ENCODE data around the gene PARD3.
"Not testable (repeated sequence)": the region's sequence is repeated elsewhere in the genome, so short reads cannot be mapped to it uniquely, and the experiment has no call there.

Gene PARD3

GRCh38 chr10:34444223-34445183 is 370.6 kb downstream of the PARD3 start:
- DNase-seq = no peak

GRCh38 chr10:34439386-34439785 is 375.7 kb downstream of the PARD3 start:
- DNase-seq = not testable (repeated sequence)

DNA sequence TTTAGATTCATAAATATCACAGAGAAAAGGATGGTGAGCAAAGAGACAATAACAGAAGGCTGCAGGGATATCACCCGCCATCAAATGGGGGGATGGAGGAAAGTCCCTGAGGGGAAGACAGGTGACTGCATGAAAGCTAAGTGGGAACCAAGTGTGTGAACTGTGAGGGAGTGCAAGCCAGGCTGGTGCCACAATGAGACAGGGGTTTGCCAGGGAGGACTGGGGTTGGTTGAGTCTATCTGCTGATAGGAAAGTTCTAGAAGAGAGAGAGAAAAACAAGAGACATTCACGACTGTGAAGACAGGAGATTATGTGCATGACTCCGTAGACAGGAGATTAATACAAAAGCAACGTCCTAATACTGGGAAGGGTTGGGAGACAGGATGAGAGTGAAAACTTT is 376.4 kb downstream of the PARD3 start:
- DNase-seq = no peak

- DNase-seq = no peak
Measured at GRCh38 chr10:34437906-34438305, 377.2 kb downstream of the PARD3 start.

DNA sequence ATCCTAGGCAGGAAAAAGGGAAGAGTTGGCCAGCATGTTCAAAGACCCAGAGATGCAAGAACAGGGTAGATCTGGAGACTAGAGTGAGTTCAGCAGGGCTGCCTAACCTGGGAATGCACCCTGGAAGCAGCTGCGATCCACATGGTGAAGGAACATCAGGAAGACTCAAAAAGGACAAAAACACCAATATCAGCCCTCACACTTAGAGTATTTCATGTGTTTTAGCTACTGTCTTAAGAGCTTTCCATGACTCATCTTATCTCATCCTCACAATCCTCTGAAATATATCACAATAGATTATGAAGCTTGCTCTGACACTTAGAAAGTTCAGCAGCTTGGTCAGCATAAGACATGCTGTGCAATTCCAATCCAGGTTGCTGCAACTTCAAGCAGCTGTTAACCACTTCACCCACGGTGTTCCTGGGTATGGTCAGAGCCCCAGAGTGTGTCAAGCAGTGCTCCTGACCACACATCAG is 380.9 kb downstream of the PARD3 start:
- no peak for DNase-seq

DNA sequence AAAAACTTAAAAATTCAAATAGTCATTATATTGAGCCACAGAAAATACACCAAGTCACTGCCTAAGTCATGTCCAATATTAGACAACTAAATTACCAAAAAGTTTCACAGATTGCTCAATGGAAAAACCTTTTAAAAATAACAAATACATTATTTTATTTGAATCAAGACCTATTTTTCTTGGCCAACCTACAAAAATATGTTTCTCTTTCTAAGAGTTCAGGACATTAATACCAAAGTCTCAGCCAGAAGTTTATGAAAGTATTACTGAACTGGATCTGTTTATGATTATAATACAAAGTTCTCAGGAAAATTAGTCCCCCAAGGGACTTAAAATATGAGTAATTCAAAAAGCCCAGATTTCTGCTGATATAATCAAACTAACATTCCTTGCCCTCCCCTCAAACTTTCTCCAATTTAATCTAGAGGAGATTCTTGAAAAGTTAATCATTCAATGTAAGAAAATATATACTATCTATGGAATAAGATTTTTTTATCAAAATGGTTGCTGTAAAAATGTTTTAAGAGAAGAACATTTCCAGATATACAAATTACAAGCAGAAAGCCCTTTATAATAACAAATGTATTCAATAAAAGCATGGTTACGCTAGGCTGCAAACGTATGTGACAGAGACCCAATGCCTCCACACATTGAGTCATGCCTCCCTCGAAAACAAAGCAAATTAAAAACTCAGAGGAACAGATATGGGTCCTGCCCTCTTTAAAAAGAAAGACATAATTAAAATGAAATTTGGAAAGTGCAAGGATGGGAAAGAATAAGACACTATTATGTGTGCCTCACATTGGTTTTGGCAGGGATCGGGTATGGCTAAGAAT is 381.6 kb downstream of the PARD3 start:
- DNase-seq = no peak

GRCh38 chr10:34432589-34432988 is 382.5 kb downstream of the PARD3 start:
- DNase-seq = no peak

- no peak for DNase-seq
Measured at GRCh38 chr10:34430685-34431084, 384.4 kb downstream of the PARD3 start.

- no peak for DNase-seq
Measured at GRCh38 chr10:34428501-34428900, 386.6 kb downstream of the PARD3 start.

GRCh38 chr10:34427911-34428216 is 387.2 kb downstream of the PARD3 start:
- DNase-seq = no peak

GRCh38 chr10:34427158-34427910 is 387.8 kb downstream of the PARD3 start:
- not testable (repeated sequence) for DNase-seq

- DNase-seq = not testable (repeated sequence)
Measured at GRCh38 chr10:34426538-34427157, 388.4 kb downstream of the PARD3 start.

- DNase-seq = no peak
Measured at GRCh38 chr10:34426041-34426440, 389.1 kb downstream of the PARD3 start.

DNA sequence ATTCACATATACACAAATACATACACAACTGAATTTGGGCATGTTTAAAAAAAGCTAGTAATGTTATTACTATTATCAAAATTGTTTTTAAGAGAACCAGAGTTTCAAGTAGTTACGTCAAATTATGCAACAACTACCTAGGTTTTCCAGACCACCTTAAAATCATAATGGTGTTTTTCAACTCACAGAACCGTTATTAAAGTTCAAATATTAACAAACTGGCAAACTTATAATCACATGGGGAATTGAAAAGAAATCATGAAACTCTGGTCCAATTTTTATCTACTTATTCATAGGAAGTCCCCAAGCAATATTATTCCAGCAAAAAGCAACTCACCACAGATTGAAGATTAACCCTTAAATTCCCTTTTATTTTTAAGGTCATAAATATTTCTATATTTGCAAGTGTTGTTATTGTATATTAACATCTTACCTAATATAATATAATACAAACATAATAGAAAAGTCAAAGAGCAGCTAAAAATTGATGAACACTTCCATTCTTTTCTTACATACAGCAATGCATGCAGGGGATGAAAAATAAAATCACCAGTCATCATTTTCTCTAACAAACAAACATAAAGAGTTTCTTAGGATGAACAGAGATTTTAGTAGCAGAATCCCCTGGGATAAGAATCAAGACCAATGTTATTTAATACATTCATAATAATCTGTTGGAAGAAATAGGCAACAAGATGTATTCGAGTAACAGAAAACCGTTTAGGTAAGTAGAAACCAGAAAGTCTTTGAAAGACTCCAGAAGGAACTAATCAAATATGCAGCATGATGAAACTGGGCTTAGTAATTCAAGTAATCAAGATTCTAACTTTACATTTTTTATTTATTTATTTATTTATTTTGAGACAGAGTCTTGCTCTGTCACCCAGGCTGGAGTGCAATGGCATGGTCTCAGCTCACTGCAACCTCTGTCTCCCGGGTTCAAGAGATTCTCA is 391.1 kb downstream of the PARD3 start:
- DNase-seq = no peak

DNA sequence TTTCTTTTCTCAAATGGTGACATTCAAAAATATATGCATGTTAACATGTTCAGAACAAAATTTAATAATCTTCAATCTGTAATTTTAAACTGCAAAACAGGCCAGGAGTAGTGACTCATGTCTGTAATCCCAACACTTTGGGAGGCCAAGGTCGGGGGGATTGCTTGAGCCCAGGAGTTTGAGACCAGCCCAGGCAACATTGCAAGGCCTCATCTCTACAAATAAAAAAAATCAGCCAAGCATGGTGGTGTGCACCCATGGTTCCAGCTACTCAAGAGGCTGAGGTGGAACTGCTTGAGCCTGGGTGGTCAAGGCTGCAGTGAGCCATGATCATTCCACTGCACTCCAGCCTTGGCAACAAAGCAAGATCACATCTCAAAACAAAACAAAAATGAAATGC is 394.3 kb downstream of the PARD3 start:
- DNase-seq = no peak

DNA sequence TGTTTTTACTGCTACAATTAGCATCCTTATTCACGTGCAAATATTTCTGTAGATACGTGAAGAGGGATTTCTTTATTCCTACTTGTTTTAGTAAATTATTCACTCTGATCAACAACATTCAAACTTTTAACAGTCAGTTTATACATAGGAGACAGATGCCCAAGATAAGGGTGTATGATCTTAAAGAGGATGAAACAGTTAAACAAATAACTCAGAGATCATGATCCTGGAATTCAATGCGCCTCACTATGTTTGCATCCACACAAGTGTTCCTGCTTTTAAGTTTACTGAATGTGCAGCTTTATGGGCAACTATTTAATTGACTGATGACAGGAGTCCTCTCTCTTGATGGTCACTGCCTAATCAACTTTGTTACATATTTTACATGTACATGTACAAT is 394.8 kb downstream of the PARD3 start:
- no peak for DNase-seq

DNA sequence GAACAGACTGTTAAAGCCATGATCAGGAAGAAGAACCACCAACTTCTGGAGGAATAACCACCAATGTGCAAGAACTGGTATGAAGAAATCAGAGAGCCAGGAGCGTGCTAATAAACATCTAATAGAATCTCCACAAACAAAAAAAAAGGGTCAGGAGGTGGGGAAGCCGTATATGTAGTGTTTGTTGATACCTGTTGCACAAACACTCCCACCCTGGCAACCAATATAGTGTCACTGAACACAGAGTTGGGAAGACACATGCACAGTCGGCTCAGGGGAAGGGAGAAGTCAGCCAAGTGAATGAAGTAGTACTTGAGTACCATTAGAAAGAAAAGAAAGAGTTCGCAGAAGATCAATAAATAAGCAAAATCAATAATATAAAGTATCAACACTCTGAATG is 400.1 kb downstream of the PARD3 start:
- DNase-seq = no peak

GRCh38 chr10:34413756-34414587 is 401.1 kb downstream of the PARD3 start:
- DNase-seq = no peak

DNA sequence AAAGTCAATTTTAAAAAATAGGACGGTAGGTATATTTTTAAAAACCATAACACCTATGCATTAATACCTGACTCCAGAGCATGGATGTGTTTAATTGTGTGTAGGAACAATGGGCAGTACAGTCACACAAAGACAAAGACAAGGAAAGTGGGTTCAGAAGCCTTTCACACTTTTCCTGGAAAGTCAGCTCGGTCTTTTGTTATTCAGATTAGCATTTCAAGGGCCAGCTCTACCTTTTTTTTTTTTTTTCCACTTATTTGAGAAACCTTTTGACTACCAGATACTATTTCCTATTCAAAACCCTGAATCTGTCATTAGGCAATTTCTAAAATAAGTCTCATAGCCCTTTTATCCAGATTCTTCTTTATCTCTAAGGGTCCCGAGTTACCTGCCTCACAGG is 401.9 kb downstream of the PARD3 start:
- no peak for DNase-seq

GRCh38 chr10:34408956-34409355 is 406.1 kb downstream of the PARD3 start:
- DNase-seq = no peak
